Measurements from ENCODE around the gene RHD. TPM values are rescaled to one million over a fixed set of nuclear protein-coding genes. Genes with fewer than 3 reads are reported as not detected.

Gene RHD
- total and polyA plus RNA-seq, 12 donors, result 0.05 to 0.94 (median 0.23) TPM; not detected in 7

DNA sequence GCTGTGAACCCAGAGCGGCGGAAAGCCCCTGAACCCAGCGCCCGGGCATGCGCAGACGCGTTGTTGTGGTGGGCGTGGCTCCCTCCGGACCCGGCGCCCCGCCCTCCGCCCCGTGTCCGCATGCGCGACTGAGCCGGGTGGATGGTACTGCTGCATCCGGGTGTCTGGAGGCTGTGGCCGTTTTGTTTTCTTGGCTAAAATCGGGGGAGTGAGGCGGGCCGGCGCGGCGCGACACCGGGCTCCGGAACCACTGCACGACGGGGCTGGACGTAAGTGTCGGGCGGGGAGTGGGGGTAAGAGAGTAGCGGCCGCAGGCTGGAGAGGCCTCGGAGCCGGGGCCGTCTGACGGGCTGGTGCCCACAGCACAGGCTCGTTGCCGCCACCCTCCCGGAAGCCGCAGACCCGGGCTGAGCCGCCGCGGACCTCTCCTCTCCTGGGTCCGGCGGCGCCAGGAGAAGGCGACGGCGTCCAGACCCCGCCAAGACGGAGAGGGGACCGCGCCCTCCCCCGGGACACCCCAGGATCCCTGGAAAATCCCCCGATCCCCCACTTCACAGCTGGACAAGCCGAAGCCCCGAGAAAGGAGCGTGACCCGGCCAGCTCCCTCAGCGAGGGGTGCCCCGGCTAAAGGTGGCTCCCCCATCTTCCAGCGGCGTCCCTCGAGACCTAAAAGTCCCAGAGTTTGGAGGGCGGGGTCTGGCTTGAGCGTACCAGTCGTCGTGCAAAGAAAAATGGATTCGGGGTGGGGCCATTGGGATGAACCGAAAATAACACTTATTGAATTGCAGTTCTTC is 66.1 kb downstream of the RHD start, which contains the start of gene TMEM50A:
Gene TMEM50A, plus strand, starts transcription at position 147 of the 794 bp plus-strand sequence. CDS start 2,153 bp downstream, outside the sequence.
- DNase-seq, result peak; percentile 90 to 96 (median 92)
- Histone ChIP-seq H3K4me1 (replicated peaks in 1 of 2) (peaks cover 16 to 40% of the 10 kb centered on the region in 2 donors), H3K27ac (peak within 1 kb of the TSS; percentile 90 to 99 (median 96)), H3K9me3 (replicated peaks in 1 of 3) (no peaks in the 10 kb centered on the region), H3K4me3 (peak within 1 kb of the TSS; percentile 29 to 90 (median 80)), H3K36me3 (replicated peaks in 1 of 2) (peaks cover 0 to 4% of the 10 kb centered on the region in 2 donors), H3K27me3 (no peaks in the 10 kb centered on the region)
- intact Hi-C loops (cut with DNase I), result no loop called here
- WGBS, 4 donors, result 0 to 1% (median 1%) methylated on average over 15 to 71 of the region's 75 CpGs
- TF ChIP-seq POLR2A (IDR thresholded peaks at IDR 0.05), result peak; percentile 65 to 92
- TF ChIP-seq, protein P1, sequence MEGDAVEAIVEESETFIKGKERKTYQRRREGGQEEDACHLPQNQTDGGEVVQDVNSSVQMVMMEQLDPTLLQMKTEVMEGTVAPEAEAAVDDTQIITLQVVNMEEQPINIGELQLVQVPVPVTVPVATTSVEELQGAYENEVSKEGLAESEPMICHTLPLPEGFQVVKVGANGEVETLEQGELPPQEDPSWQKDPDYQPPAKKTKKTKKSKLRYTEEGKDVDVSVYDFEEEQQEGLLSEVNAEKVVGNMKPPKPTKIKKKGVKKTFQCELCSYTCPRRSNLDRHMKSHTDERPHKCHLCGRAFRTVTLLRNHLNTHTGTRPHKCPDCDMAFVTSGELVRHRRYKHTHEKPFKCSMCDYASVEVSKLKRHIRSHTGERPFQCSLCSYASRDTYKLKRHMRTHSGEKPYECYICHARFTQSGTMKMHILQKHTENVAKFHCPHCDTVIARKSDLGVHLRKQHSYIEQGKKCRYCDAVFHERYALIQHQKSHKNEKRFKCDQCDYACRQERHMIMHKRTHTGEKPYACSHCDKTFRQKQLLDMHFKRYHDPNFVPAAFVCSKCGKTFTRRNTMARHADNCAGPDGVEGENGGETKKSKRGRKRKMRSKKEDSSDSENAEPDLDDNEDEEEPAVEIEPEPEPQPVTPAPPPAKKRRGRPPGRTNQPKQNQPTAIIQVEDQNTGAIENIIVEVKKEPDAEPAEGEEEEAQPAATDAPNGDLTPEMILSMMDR (IDR thresholded peaks at IDR 0.05), result no peak

DNA sequence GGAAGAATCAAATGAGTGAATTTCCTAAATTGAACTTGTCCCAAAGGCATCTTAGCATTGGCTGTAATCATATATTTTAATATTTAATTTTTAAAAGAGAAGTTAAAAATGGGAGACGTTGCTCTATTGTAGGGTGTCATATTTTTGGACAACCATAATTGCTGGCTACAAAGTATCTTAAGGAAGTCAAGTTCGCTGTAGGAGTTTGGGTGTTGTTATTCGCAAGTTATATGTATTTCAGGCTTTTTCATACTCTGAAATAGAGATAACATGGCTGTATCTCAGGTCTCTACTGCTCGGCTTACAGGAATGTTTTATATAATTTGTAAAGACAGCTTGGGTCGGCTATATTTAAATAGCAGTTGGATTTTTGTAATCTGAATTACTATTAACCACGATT is 66.7 kb downstream of the RHD start:
- Histone ChIP-seq H3K36me3 (replicated peaks in 1 of 2) (peaks cover 0 to 10% of the 10 kb centered on the region in 2 donors), H3K27ac (peak overlapping the region; percentile 90 to 99 (median 96)), H3K4me1 (replicated peaks in 1 of 2) (peaks cover 19 to 46% of the 10 kb centered on the region in 2 donors), H3K27me3 (no peaks in the 10 kb centered on the region), H3K9me3 (replicated peaks in 1 of 3) (no peaks in the 10 kb centered on the region), H3K4me3 (peak overlapping the region in 3 of 4 donors; percentile 79 to 90 (median 80))
- no peak for DNase-seq
- intact Hi-C loops (cut with DNase I), result no loop called here
- TF ChIP-seq, protein P1 (IDR thresholded peaks at IDR 0.05), result no peak
- no peak for TF ChIP-seq POLR2A (IDR thresholded peaks at IDR 0.05)
- 0 to 1% (median 0%) methylated on average over 6 of the region's 6 CpGs for WGBS, 4 donors

DNA sequence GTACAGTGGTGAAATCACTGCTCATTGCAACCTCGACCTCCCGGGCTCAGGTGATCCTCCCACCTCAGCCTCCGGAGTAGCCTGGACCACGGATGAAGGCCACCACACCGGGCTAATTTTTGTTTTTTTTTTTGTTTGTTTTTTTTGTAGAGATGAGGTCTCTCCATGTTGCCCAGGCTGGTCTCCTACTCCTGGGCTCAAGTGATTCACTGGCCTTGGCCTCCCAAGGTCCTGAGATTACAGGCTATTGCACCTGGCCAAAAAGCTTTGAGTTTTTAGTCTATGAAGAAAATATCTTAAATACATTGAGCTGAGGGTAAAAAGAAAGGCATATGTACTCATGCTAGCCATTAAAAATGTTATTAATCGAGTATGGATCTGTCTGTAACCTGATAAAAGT is 69.4 kb downstream of the RHD start:
- peak overlapping the region in 2 of 5 donors; percentile 55 to 69 for H3K27ac ChIP-seq
- TF ChIP-seq, protein P1 (IDR thresholded peaks at IDR 0.05), result no peak
- no peak for TF ChIP-seq POLR2A (IDR thresholded peaks at IDR 0.05)
- intact Hi-C loops (cut with DNase I), result no loop called here

DNA sequence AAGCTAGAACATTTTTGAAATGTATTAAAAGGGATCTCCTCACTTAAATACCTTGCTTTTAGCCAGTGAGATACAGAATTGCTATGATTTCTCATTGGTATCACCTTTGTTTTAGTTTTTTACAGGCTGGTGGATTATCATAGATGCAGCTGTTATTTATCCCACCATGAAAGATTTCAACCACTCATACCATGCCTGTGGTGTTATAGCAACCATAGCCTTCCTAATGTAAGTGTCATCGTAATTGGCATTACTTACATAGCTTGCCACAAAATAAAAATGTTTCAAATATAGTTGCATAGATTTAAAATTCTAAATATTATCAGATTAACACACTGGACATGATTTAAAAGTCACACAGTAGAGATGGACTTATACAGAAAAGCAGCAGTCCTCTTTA is 70.5 kb downstream of the RHD start:
- WGBS, 4 donors, result 89 to 93% (median 91%) methylated on average over 1 of the region's 1 CpG

More for the DNA sequence above, 69.4 kb downstream of the RHD start:
- peaks cover 20 to 53% of the 10 kb centered on the region in 2 donors for H3K4me1 ChIP-seq (replicated peaks in 1 of 2)
- 28 to 62% (median 52%) methylated on average over 6 of the region's 6 CpGs for WGBS, 4 donors
- H3K36me3 ChIP-seq (replicated peaks in 1 of 2), result peaks cover 0 to 31% of the 10 kb centered on the region in 2 donors
- H3K9me3 ChIP-seq (replicated peaks in 1 of 3), result no peaks in the 10 kb centered on the region
- DNase-seq, result peak in 3 of 7 donors; percentile 40 to 58 (median 55)
- no peaks in the 10 kb centered on the region for H3K27me3 ChIP-seq
- no peak overlapping the region for H3K4me3 ChIP-seq

More for the DNA sequence above, 70.5 kb downstream of the RHD start:
- Histone ChIP-seq H3K9me3 (replicated peaks in 1 of 3) (no peaks in the 10 kb centered on the region), H3K36me3 (replicated peaks in 1 of 2) (peaks cover 0 to 39% of the 10 kb centered on the region in 2 donors), H3K4me3 (no peak overlapping the region), H3K27me3 (no peaks in the 10 kb centered on the region), H3K27ac (no peak overlapping the region), H3K4me1 (replicated peaks in 1 of 2) (peaks cover 25 to 64% of the 10 kb centered on the region in 2 donors)
- intact Hi-C loops (cut with DNase I), result no loop called here
- DNase-seq, result no peak
- TF ChIP-seq, protein P1 (IDR thresholded peaks at IDR 0.05), result no peak
- no peak for TF ChIP-seq POLR2A (IDR thresholded peaks at IDR 0.05)

Data from adrenal gland (tissue), 12 donors.